Stimulated activated CD4-positive, alpha-beta T cell treated with anti-CD3 and anti-CD28 coated beads, Interleukin-15, amount 100 ng/mL, for 48 hours (primary cell): ENCODE data around the gene MYO1H.
"Not testable (repeated sequence)": the region's sequence is repeated elsewhere in the genome, so short reads cannot be mapped to it uniquely, and the experiment has no call there.

Source experiments
- DNase-seq, 2 donors: peaks; one replicate each; pipeline ENCODE4 v3.0.0-alpha.2; 2020; ENCODE audit warnings: low read depth in 2 of 2

The MYO1H gene

GRCh38 chr12:109347589-109347988, at the start of gene MYO1H:
MYO1H (plus strand) TSS chr12:109347900; CDS start chr12:109347961, 61 bp downstream.
- no peak for DNase-seq

GRCh38 chr12:109299849-109300248, 47.9 kb upstream of the MYO1H start:
- no peak for DNase-seq

GRCh38 chr12:109301643-109302168, 46.0 kb upstream of the MYO1H start:
- DNase-seq, result no peak

GRCh38 chr12:109302358-109302757, 45.3 kb upstream of the MYO1H start:
- no peak for DNase-seq

GRCh38 chr12:109302770-109303169, 44.9 kb upstream of the MYO1H start:
- DNase-seq, result no peak

GRCh38 chr12:109304485-109304884, 43.2 kb upstream of the MYO1H start:
- DNase-seq, result no peak

- no peak for DNase-seq
Measured at GRCh38 chr12:109305547-109305946, 42.2 kb upstream of the MYO1H start.

- DNase-seq, result no peak
Measured at GRCh38 chr12:109307051-109307450, 40.6 kb upstream of the MYO1H start.

- no peak for DNase-seq
Measured at GRCh38 chr12:109308534-109309380, 38.9 kb upstream of the MYO1H start, which contains the start of gene FOXN4. FOXN4 (minus strand) TSS chr12:109309284; CDS start chr12:109308321, 963 bp downstream.

GRCh38 chr12:109309381-109310246, 38.1 kb upstream of the MYO1H start:
- no peak for DNase-seq

GRCh38 chr12:109310247-109311125, 37.2 kb upstream of the MYO1H start:
- peak in 1 of 2 donors; percentile 8 for DNase-seq

GRCh38 chr12:109321294-109321693, 26.4 kb upstream of the MYO1H start:
- DNase-seq, result not testable (repeated sequence)

- no peak for DNase-seq
Measured at GRCh38 chr12:109329003-109329402, 18.7 kb upstream of the MYO1H start.

GRCh38 chr12:109329686-109330085, 18.0 kb upstream of the MYO1H start:
- DNase-seq, result no peak

- no peak for DNase-seq
Measured at GRCh38 chr12:109330282-109331230, 17.1 kb upstream of the MYO1H start.

GRCh38 chr12:109331301-109331952, 16.3 kb upstream of the MYO1H start:
- DNase-seq, result no peak

- DNase-seq, result no peak
Measured at GRCh38 chr12:109334887-109335286, 12.8 kb upstream of the MYO1H start.

GRCh38 chr12:109336593-109336992, 11.1 kb upstream of the MYO1H start:
- DNase-seq, result no peak

- no peak for DNase-seq
Measured at GRCh38 chr12:109343677-109344076, 4.0 kb upstream of the MYO1H start.

GRCh38 chr12:109345428-109345827, 2.3 kb upstream of the MYO1H start:
- DNase-seq, result no peak
